SJSA1 (cell line): Measurements from ENCODE around the gene SLC4A7. TPM values are rescaled to one million over a fixed set of nuclear protein-coding genes. Genes with fewer than 3 reads are reported as not detected.
A peak's percentile ranks its signal among the peaks of the same experiment; 100 is the strongest.
"Not testable (repeated sequence)": the region's sequence is repeated elsewhere in the genome, so short reads cannot be mapped to it uniquely, and the experiment has no call there.

Experiments used
- DNase-seq, 2 experiments: peaks; one replicate each; pipeline ENCODE4 v3.0.0-alpha.2; 2015 to 2020; ENCODE audit warnings: low spot score in 2 of 2, low read depth in 1 of 2
- H3K27ac ChIP-seq: fragments of 250-450 bp; sonication (Bioruptor Pico); 2 replicates; pipeline ENCODE4 v1.5.1; 2020; ENCODE audit warnings: mild to moderate bottlenecking, moderate library complexity
- H3K27me3 ChIP-seq: fragments of 250-450 bp; sonication (Bioruptor Pico); replicated peaks from 2 replicates; pipeline ENCODE4 v1.5.1; 2020; ENCODE audit warnings: mild to moderate bottlenecking, moderate library complexity
- H3K36me3 ChIP-seq: fragments of 250-450 bp; sonication (Bioruptor Pico); 2 replicates; pipeline ENCODE4 v1.5.1; 2020; ENCODE audit warnings: mild to moderate bottlenecking
- H3K4me1 ChIP-seq: fragments of 250-450 bp; sonication (Bioruptor Pico); replicated peaks from 2 replicates; pipeline ENCODE4 v1.6.1; 2021; ENCODE audit warnings: mild to moderate bottlenecking
- H3K4me3 ChIP-seq: fragments of 250-450 bp; sonication (Bioruptor Pico); 2 replicates; pipeline ENCODE4 v1.5.1; 2020; ENCODE audit warnings: mild to moderate bottlenecking
- H3K9me3 ChIP-seq: fragments of 250-450 bp; sonication (Bioruptor Pico); replicated peaks from 2 replicates; pipeline ENCODE4 v1.5.1; 2020; ENCODE audit warnings: mild to moderate bottlenecking
- total RNA-seq: library from RNA; depleted of rRNA; stranded (reverse); fragments of >200 nt; shearing (Covaris generic); gene quantifications from 2 replicates; pipeline ENCODE4 v1.2.3, GENCODE V29; 2014

SLC4A7 gene
- total RNA-seq, 1 experiment from 2014 or later, result 41.6 TPM

DNA sequence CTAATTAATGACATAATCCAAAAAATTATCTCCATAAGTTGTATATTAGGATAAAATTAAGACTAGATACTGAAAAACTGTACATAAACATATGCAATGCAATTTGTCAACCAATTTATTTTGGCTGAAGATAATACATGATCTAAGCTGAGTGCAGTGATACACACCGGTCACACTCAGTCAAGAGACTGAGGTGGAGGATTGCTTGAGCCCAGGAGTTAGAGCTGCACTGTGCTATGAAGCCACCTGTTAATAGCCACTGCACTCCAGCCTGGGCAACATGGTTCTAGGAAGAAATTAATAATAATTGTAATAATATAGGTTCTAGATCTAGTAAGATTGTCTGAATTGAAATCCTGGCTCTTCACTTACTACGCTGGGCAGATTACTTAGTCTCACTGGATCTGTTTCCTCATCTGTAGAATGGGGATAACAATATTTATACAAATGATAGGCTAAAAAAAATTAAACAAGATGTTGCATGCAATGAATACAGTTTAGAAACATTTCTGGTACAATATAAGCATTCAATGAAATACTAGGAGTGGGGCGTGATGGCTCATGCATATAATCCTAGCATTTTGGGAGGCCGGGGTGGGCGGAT is 15.8 kb downstream of the SLC4A7 start:
- no peak for DNase-seq
- Histone ChIP-seq H3K27ac (no peak overlapping the region), H3K4me1 (peaks cover 9% of the 10 kb centered on the region), H3K4me3 (no peak overlapping the region), H3K36me3 (no peaks in the 10 kb centered on the region), H3K27me3 (no peaks in the 10 kb centered on the region), H3K9me3 (no peaks in the 10 kb centered on the region)

DNA sequence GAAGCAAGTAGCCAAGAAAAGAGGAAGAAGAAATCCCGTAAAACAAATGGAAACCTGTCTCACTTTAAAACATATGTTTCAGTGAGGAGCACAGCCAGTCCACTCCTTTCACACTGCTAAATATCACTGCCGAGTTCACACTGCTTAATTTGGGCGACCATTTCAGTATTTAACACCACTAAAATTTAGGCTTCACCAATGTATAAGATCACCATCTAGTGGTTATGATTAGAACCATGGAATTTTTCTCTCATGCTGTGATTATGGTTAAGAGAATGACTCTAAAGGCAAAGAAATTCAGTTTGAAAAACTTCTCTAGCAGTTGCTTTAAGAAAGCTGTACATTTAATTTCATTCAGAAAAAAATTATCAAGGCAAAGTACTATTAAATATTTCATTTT is 16.6 kb downstream of the SLC4A7 start:
- no peak overlapping the region for H3K27ac ChIP-seq

DNA sequence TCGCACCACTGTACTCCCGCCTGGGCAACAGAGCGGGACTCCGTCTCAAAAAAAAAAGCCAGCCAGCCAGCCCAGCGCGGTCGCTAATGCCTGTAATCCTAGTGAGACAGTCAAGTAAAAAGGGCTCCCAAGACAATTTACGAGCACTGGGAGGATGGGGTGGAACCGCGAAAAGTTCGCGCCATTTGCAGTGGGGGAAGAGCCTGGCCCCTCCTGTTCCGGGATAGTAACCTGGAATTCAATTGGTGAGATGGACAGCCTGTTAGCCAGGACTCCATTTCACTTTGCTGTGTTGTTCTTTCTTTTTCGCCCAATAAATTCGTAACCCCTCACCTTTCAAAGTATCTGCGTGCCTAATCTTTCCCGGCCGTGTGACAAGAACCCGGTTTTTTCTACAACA is 19.5 kb downstream of the SLC4A7 start:
- Histone ChIP-seq H3K4me3 (no peak overlapping the region), H3K27me3 (no peaks in the 10 kb centered on the region), H3K36me3 (peaks cover 6% of the 10 kb centered on the region; the same call in 1 of the 2 replicates), H3K4me1 (peaks cover 5% of the 10 kb centered on the region; the same call in 1 of the 2 replicates), H3K27ac (no peak overlapping the region), H3K9me3 (no peaks in the 10 kb centered on the region)
- no peak for DNase-seq

More for the DNA sequence above, 16.6 kb downstream of the SLC4A7 start:
- peak in 1 of 2 experiments; percentile 31 for DNase-seq
- H3K36me3 ChIP-seq, result no peaks in the 10 kb centered on the region
- H3K27me3 ChIP-seq, result no peaks in the 10 kb centered on the region
- H3K9me3 ChIP-seq, result no peaks in the 10 kb centered on the region
- H3K4me3 ChIP-seq, result no peak overlapping the region
- H3K4me1 ChIP-seq, result peaks cover 9% of the 10 kb centered on the region

DNA sequence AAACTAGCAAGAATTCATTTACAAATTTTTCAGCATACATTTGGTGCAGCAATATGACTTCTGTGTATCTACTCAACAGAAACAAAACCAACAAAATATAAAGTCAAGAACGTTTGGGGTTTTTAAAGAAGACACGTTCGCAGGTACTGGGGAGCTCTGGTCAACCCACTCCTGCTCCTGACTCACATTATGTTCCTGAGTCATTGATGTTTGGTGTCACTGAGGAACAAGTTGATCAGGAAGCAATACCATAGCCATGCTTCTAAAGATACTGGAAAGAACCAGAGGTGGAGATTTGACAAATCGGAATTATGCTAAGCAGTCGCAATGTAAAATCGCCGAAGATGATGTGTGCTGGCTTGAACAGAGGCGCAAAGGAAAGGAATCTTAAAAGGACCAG is 22.0 kb downstream of the SLC4A7 start:
- no peak for DNase-seq
- no peak overlapping the region for H3K27ac ChIP-seq

DNA sequence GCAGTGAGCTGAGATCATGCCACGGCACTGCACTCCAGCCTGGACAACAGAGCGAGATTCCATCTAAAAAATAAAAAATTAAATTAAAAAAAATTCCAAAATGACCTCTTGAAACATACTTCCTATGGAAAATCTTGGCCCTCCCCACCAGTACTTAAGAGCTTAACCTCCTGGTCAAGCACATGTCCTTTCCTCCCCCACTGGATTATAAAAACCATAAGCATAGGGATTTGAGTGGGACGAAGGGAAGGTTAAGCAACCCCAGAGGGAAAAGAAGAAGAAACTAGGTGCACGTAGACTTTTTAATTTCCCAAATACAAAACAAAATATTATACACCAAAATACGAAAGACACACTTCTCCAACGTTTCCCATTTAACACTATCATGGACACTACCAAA is 25.3 kb downstream of the SLC4A7 start:
- Histone ChIP-seq H3K27ac (no peak overlapping the region), H3K4me3 (no peak overlapping the region), H3K36me3 (peaks cover 6% of the 10 kb centered on the region; the same call in 1 of the 2 replicates), H3K27me3 (no peaks in the 10 kb centered on the region), H3K4me1 (no peaks in the 10 kb centered on the region), H3K9me3 (no peaks in the 10 kb centered on the region)
- no peak for DNase-seq

More for the DNA sequence above, 22.0 kb downstream of the SLC4A7 start:
- H3K36me3 ChIP-seq, result peaks cover 6% of the 10 kb centered on the region; the same call in 1 of the 2 replicates
- 0 out of 2 replicates have a peak, but pooled peaks cover 1% of the 10 kb centered on the region for H3K4me1 ChIP-seq
- H3K9me3 ChIP-seq, result no peaks in the 10 kb centered on the region
- no peaks in the 10 kb centered on the region for H3K27me3 ChIP-seq
- H3K4me3 ChIP-seq, result no peak overlapping the region

DNA sequence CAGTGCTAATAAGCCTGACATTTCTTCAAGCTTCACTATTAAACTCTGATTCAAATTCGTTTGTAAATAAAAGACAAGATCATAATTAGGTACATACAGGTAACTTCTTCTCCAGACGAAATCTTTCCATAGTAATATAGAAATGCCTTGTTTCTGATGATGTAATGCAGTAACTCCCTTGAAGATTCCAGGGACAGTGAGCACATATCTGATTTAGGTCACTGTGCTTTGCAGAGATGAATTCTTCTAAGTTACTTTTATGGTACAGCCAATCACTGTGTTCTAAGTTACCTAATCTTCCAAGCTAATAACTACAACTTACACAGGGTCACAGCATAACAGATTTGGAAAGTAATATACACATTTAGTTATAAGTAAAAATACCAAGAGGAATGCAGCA is 27.6 kb downstream of the SLC4A7 start:
- Histone ChIP-seq H3K27ac (no peak overlapping the region), H3K4me3 (no peak overlapping the region), H3K27me3 (no peaks in the 10 kb centered on the region), H3K36me3 (peaks cover 6% of the 10 kb centered on the region; the same call in 1 of the 2 replicates), H3K9me3 (no peaks in the 10 kb centered on the region), H3K4me1 (no peaks in the 10 kb centered on the region)
- DNase-seq, result no peak

DNA sequence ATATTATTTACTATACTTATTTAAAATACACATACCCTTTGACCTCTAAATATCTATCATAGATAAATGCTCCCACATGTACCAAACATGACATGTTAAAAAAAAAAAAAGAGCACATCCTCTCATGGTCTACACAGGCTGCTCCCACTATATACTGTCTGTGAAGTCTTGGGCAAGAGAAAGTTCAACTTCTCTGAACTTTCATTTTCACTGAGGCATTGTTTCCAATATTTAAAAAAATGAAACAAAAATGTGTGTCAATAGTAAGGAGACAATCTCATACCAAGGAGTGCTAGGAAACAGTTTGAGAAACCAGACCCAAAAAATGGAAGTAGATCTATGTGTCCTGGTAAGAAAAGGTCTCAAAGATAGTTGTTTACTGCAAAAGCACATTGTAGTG is 29.3 kb downstream of the SLC4A7 start:
- no peaks in the 10 kb centered on the region for H3K36me3 ChIP-seq
- H3K27me3 ChIP-seq, result no peaks in the 10 kb centered on the region
- H3K4me3 ChIP-seq, result no peak overlapping the region
- no peaks in the 10 kb centered on the region for H3K4me1 ChIP-seq
- DNase-seq, result no peak
- H3K27ac ChIP-seq, result no peak overlapping the region
- no peaks in the 10 kb centered on the region for H3K9me3 ChIP-seq

DNA sequence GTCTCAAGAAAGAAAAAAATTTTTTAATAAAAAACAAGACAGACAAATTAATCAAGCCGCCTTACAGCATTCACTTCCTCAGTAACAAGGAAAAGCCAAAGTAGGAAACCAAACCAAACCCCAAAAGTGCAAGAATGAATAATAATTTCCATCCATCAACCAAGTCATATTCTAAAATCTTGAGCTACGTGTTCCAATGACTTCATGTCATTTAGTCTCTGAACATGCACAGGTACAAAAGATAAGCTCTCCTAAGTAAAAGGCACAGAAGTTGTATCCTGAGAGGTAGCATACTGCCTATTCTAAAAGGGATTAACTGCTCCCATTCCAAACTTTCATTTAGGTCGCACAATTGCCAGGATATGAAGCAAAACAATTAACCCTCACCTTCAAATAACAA is 29.7 kb downstream of the SLC4A7 start:
- H3K36me3 ChIP-seq, result no peaks in the 10 kb centered on the region
- no peaks in the 10 kb centered on the region for H3K4me1 ChIP-seq
- DNase-seq, result no peak
- no peak overlapping the region for H3K27ac ChIP-seq
- no peaks in the 10 kb centered on the region for H3K9me3 ChIP-seq
- H3K4me3 ChIP-seq, result no peak overlapping the region
- no peaks in the 10 kb centered on the region for H3K27me3 ChIP-seq

DNA sequence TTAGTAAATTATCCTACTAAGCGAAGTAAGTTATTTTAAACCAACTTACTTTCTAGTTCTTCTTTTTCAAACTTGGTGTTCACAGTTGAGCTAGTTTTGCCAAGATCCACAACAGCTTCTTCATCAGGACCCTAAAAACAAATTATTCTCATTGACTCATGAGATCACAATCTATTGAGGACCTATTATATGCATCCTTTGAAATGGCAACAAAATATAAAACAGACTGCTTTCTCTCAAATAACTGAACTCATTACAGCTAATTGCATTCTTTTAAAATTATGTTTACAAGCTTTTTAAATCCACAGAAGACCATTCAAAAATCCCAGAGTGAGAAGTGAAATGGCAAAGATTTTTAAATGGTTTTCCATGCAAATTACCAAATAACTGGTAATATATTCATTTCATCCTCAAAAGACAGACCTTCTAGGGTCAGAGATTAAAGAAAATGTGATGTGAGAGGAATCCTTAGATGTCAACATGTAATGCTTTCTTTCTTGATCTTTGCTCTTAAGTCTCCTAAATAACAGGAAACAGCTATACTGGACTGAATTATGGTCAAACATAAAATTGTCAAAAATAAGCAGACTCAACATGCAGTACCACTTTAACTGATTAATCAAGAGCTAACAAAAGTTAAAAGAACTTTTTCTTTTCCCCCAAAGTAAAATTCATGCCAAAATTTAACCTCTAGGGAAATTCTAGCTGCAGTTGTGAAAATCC is 31.7 kb downstream of the SLC4A7 start:
- Histone ChIP-seq H3K27ac (no peak overlapping the region), H3K27me3 (no peaks in the 10 kb centered on the region), H3K36me3 (no peaks in the 10 kb centered on the region), H3K9me3 (no peaks in the 10 kb centered on the region), H3K4me1 (no peaks in the 10 kb centered on the region), H3K4me3 (no peak overlapping the region)
- no peak for DNase-seq

DNA sequence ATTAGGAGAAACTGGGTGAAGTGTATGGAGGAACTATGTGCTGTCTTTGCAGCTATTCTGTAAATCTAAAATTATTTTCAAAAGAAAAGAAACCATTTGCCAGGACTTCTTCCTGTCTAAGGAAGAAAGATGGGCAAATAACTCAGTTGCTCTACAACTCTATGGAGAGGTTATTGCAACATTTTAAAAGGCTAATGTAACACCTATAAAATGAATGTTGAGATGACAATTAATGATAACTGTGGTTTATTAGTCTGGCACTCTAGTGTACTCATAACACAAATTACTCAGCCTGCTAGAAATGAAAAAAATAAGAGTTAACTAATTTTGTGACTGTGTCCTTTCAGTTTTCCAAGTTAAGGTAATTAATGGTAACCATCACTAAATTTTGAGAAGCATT is 32.3 kb downstream of the SLC4A7 start:
- Histone ChIP-seq H3K4me3 (no peak overlapping the region), H3K27ac (no peak overlapping the region), H3K36me3 (no peaks in the 10 kb centered on the region), H3K9me3 (no peaks in the 10 kb centered on the region), H3K27me3 (no peaks in the 10 kb centered on the region), H3K4me1 (no peaks in the 10 kb centered on the region)
- DNase-seq, result no peak

DNA sequence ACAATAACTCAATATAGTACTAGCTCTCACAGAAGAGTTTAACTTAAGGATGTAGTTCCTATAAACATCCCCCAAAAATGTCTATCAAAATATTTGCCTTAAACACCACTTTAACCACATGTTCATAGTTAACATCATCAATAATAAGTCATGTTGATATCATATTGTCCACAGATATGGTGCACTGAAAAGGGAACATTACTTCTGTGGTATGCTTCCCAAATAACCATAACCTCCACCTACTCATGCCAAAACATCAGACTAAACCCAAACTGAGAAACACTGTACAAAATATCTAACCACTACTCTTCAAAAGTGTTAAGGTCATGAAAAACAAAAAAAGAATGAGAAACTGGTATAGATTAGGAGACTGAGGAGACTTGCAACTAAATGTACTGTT is 32.9 kb downstream of the SLC4A7 start:
- Histone ChIP-seq H3K36me3 (no peaks in the 10 kb centered on the region), H3K27ac (no peak overlapping the region), H3K9me3 (no peaks in the 10 kb centered on the region), H3K4me1 (no peaks in the 10 kb centered on the region), H3K4me3 (no peak overlapping the region), H3K27me3 (no peaks in the 10 kb centered on the region)
- no peak for DNase-seq

DNA sequence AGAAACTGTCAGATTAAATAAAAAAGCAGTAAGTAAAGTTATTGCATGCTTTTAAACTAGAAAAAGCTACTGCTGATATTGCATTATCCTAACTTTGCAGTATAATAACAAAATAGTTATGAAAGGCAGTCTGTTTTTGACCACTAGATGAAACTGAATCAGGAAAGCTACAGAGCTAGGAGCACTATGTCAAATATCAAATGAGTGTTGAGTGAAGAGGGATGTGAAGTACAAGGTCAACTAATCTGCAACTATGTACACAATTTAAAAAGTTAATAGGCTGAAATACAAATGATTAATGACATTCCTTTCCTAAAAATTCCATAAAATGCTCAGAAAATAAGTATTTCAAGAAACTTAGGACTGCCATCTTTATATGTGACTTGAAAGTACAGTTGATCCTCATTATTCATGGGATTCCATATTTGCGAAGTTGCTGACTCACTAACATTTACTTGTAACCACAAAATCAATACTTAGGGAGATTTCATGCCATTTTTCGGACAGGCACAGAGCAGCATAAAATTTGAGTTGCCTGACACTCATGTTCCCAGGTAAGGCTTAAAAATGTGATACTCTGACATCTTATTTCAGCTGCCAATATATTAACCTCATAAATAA is 34.5 kb downstream of the SLC4A7 start:
- DNase-seq, result no peak

DNA sequence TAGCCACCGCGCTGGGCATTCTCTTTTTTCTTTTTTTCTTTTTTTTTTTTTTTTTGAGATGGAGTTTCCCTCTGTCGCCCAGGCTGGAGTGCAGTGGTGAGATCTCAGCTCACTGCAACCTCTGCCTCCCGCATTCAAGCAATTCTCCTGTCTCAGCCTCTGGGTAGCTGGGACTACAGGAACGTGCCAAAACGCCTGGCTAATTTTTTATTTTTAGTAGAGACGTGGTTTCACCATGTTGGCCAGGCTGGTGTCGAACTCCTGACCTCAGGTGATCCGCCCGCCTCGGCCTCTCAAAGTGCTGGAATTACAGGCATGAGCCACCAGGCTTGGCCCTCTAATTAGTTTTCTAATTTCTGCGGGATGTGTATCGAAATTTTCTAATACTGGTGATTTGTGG is 41.2 kb downstream of the SLC4A7 start:
- not testable (repeated sequence) for H3K27me3 ChIP-seq, H3K27ac ChIP-seq, H3K4me1 ChIP-seq, H3K9me3 ChIP-seq, DNase-seq, H3K4me3 ChIP-seq
- H3K36me3 ChIP-seq, result peaks cover 42% of the 10 kb centered on the region

More for the DNA sequence above, 34.5 kb downstream of the SLC4A7 start:
- Histone ChIP-seq H3K27ac (no peak overlapping the region), H3K36me3 (peaks cover 7% of the 10 kb centered on the region), H3K4me1 (no peaks in the 10 kb centered on the region), H3K4me3 (no peak overlapping the region), H3K9me3 (no peaks in the 10 kb centered on the region), H3K27me3 (no peaks in the 10 kb centered on the region)

DNA sequence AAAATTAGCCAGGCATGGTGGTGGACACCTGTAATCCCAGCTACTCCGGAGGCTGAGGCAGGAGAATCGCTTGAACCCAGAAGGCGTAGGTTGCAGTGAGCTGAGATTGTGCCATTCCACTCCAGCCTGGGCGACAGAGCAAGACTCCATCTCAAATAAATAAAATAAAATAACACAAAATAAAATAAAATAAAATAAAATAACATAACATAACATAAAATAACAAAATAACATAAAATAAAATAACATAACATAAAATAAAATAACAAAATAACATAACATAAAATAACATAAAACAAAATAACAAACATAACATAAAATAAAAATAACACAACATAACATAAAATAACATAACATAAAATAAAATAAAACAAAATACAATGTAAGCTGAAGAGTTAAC is 45.8 kb downstream of the SLC4A7 start:
- not testable (repeated sequence) for H3K9me3 ChIP-seq, H3K4me1 ChIP-seq, H3K27ac ChIP-seq, DNase-seq, H3K27me3 ChIP-seq, H3K4me3 ChIP-seq
- H3K36me3 ChIP-seq, result peaks cover 41% of the 10 kb centered on the region
